AG08396 (cell line): ENCODE measurements around the gene SMARCE1.
"Not testable (repeated sequence)": the region's sequence is repeated elsewhere in the genome, so short reads cannot be mapped to it uniquely, and the experiment has no call there.

Experiments
- DNase-seq: peaks from one replicate; pipeline ENCODE4 v3.0.0; 2012; ENCODE audit warnings: low spot score, mixed read lengths

Gene SMARCE1

GRCh38 chr17:40611840-40612474 is 35.7 kb downstream of the SMARCE1 start:
- no peak for DNase-seq

GRCh38 chr17:40610359-40610758 is 37.3 kb downstream of the SMARCE1 start:
- no peak for DNase-seq

DNA sequence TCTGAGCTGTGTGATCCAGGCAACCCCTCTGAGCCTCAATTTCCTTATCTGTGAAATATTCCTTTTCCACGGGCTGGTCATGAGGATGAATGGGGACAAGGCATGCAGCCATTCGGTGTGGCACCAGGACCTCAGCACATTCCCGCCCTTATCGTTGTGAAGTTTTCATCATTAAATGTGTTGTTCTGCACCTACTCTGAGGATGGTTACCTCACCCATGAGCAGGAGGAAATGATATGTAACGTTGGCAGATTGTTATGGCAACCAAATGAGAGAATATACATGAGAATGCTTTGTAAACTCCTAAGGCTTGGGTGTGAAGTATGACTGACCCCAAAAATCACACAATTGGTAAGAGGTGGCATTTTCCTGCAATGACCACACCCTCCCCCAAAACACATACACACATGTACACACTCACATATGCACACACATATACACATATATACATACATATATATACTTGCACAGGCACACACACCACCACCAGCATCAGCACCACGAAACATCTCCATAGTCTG is 39.5 kb downstream of the SMARCE1 start:
- DNase-seq, result no peak

DNA sequence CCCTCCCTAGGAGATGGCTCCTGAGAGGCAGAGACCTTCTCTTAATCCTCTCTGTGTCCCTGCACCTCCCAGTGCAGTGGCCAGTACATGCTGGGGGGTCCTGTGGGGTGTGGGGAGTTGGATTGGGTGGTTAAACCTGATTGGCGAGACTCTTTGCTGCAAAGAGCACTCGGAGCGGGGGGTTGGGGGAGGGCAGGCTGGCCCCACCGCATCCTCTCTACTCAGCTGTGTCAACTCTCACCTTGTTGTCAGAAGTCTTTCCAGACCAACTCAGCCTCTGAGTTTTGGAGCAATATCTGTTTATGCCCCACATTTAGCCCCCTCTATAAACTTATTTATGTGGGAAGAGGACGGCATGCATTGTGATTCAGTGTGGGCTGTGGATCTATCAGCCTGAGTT is 40.0 kb downstream of the SMARCE1 start:
- DNase-seq, result no peak

GRCh38 chr17:40606548-40607353 is 40.9 kb downstream of the SMARCE1 start:
- DNase-seq, result no peak

- DNase-seq, result no peak
These were observed 42.3 kb downstream of the SMARCE1 start for GRCh38 chr17:40605306-40605705.

- DNase-seq, result no peak
These were observed 43.1 kb downstream of the SMARCE1 start for GRCh38 chr17:40604327-40605080.

GRCh38 chr17:40602445-40603443 is 44.9 kb downstream of the SMARCE1 start:
- DNase-seq, result no peak

DNA sequence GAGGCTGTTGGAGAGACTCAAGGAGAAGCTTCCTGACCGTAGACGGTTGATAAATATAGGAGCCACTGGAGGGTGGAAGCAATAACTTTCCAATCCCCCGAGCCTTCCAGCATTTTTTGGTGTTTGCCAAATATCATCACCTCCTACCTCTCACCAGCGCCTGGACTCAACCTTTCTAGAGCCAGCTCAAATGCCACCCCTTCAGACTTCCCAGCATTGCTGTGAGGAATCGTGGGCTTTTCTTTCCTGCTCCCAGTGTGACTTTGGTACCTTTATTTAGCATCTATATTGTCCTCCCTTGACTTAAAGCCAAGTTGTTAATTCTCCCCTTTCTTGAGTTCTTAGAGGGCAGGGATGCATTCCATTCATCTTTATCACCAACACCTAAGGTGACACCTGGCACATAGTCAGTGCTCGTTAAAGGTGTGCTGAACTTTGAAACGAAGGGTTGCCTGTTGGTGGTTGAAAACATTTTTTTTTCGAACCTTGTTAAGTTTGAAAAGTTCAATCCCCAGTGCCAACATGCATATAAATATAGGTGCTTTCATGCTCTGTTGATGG is 47.1 kb downstream of the SMARCE1 start:
- DNase-seq, result no peak

- no peak for DNase-seq
These were observed 48.2 kb downstream of the SMARCE1 start for GRCh38 chr17:40599468-40599763.

GRCh38 chr17:40598619-40599467 is 48.8 kb downstream of the SMARCE1 start:
- DNase-seq, result no peak

DNA sequence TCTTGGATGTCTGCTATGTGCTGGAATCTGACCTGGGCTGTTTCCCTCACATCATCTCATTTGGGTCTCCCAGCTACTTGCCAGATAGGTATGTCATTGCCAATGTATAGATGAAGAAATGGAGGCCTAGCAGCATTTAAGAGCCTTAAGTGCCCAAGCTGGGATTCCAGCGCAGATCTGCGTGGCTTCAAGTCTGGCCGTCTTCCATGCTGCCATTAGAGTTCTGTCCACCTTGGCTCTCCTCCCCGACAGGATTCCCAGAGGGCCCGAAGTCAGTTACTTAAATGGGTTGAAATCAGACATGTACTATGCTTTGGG is 49.4 kb downstream of the SMARCE1 start:
- DNase-seq, result no peak

DNA sequence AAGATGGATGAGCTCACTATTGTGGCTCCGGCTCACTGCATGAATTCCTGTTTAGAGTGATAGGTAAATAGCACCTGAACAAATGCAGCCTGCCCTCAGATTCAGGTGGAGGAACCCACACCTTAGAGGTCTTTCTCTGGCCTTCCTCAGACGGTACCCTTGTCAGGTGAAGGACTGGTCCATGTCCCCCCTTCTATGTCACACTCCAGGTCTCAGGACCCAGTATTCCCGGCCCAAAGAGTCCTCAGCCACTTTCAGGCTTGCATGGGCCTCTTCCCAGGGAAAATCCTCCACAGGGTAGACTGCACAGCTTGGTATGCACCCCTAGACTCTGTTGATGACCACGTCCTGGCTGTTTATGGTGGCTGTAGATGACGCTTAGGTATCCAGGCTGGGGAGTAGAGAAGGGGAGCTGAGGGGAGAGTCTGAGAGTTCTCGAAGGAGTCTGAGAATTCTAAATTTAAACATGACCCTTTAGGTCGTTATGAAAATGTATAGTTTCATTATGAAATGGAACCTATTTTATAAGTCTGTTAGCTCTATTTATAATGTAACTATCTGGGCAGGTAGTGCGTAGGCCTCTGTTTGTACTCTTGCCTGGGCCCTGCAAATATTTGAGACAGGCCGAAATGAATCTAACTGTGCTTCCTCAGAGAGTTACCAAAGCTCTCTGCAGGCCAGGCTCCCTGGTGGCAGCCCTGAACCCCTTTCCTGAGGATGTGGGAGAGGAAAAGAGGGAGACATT is 49.9 kb downstream of the SMARCE1 start:
- no peak for DNase-seq

DNA sequence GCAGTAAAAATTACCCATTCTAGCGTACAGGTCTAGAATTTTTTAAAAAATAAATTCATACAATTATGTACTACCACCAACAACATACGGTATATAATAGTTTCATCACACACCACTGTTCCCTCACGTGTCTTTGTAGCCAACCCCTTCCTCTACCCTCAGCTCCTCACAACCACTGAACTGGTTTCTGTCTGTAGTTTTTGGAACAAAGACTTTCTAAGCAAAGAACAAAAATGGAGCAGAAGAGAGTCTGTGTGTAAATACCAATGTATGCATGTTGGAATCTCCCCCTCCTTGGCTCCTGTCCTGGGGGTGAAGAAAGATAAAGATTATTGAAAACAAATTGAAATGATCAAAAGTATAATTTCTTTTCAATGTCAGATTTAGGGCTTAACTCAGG is 50.5 kb downstream of the SMARCE1 start:
- no peak for DNase-seq

- DNase-seq, result no peak
These were observed 51.2 kb downstream of the SMARCE1 start for GRCh38 chr17:40596261-40596919.

DNA sequence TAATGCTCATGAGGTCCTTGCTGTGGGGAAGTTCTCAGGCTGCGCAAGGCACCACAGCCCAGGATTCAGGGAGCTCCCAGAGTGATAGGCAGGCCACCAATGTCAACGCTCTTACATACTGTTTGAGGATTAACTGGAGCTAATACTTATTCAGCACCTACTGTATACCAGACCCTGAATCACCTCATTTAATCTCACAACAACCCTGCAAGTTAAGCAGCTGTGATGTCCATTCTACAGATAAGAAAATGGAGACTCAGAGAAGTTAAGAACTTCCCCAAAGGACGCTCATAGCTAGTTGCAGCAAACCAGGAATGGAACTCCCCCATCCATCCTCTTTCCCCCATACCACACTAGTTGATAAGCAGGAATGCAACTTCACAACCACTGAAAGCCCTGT is 56.9 kb downstream of the SMARCE1 start:
- DNase-seq, result no peak

- DNase-seq, result no peak
These were observed 59.1 kb downstream of the SMARCE1 start for GRCh38 chr17:40588552-40588951.

GRCh38 chr17:40586264-40586663 is 61.4 kb downstream of the SMARCE1 start:
- DNase-seq, result not testable (repeated sequence)

- DNase-seq, result not testable (repeated sequence)
These were observed 62.7 kb downstream of the SMARCE1 start for GRCh38 chr17:40584950-40585349.
